Stimulated activated CD4-positive, alpha-beta T cell treated with anti-CD3 and anti-CD28 coated beads, Interleukin-12 subunit alpha, Interleukin-12 subunit beta, amount 100 ng/mL, for 48 hours (primary cell): ENCODE measurements around the gene MEDAG.

ENCODE experiments used
- DNase-seq, 3 donors: peaks; one replicate each; pipeline ENCODE4 v3.0.0-alpha.2; 2020; ENCODE audit warnings: low read depth in 2 of 3, low spot score in 1 of 3

Gene MEDAG

GRCh38 chr13:30905932-30906383 is at the start of gene MEDAG:
TSS of gene MEDAG (plus strand) at chr13:30906271. CDS start at chr13:30906516, 245 bp downstream.
- no peak for DNase-seq

GRCh38 chr13:30857018-30857417 is 49.1 kb upstream of the MEDAG start:
- no peak for DNase-seq

- no peak for DNase-seq
Observed at GRCh38 chr13:30857636-30858035, 48.4 kb upstream of the MEDAG start.

- no peak for DNase-seq
Observed at GRCh38 chr13:30859326-30859725, 46.7 kb upstream of the MEDAG start.

GRCh38 chr13:30861163-30861562 is 44.9 kb upstream of the MEDAG start:
- no peak for DNase-seq

GRCh38 chr13:30861836-30862467 is 44.1 kb upstream of the MEDAG start:
- no peak for DNase-seq

- DNase-seq, result no peak
Observed at GRCh38 chr13:30862707-30863106, 43.4 kb upstream of the MEDAG start.

- DNase-seq, result no peak
Observed at GRCh38 chr13:30863231-30863630, 42.8 kb upstream of the MEDAG start.

GRCh38 chr13:30863796-30864195 is 42.3 kb upstream of the MEDAG start:
- DNase-seq, result no peak

GRCh38 chr13:30864433-30865122 is 41.5 kb upstream of the MEDAG start:
- no peak for DNase-seq

GRCh38 chr13:30865123-30866049 is 40.7 kb upstream of the MEDAG start:
- peak; percentile 39 to 53 (median 45) for DNase-seq

- DNase-seq, result no peak
Observed at GRCh38 chr13:30866677-30867076, 39.4 kb upstream of the MEDAG start.

GRCh38 chr13:30867089-30867669 is 38.9 kb upstream of the MEDAG start:
- DNase-seq, result no peak

- DNase-seq, result no peak
Observed at GRCh38 chr13:30868799-30869470, 37.1 kb upstream of the MEDAG start.

GRCh38 chr13:30869491-30869890 is 36.6 kb upstream of the MEDAG start:
- no peak for DNase-seq

GRCh38 chr13:30870049-30870884 is 35.8 kb upstream of the MEDAG start:
- DNase-seq, result peak; percentile 11 to 29 (median 24)

- DNase-seq, result no peak
Observed at GRCh38 chr13:30870916-30871587, 35.0 kb upstream of the MEDAG start.

GRCh38 chr13:30871588-30872275 is 34.3 kb upstream of the MEDAG start:
- no peak for DNase-seq

- DNase-seq, result no peak
Observed at GRCh38 chr13:30872276-30872594, 33.8 kb upstream of the MEDAG start.
